Activated T-cell treated with anti-CD3 and anti-CD28 coated beads, Interleukin-2, amount 50 U/mL, for 48 hours (primary cell): ENCODE results near the gene ALG8.
A peak's percentile ranks its signal among the peaks of the same experiment; 100 is the strongest.
"Not testable (repeated sequence)": the region's sequence is repeated elsewhere in the genome, so short reads cannot be mapped to it uniquely, and the experiment has no call there.

Experiments used
- DNase-seq, 2 experiments: peaks; one replicate each; pipeline ENCODE4 v3.0.0-alpha.2; 2020

The ALG8 gene

GRCh38 chr11:78139422-78140391, at the start of gene ALG8:
Gene ALG8 (minus strand): TSS chr11:78139626. CDS start chr11:78139588, 38 bp downstream.
- DNase-seq = peak; percentile 97 to 98

GRCh38 chr11:78188286-78189173, 49.1 kb upstream of the ALG8 start, which contains the start of the genes KCTD21 and USP35:
Gene KCTD21 (minus strand): TSS chr11:78188626. CDS start chr11:78174554, 14,072 bp downstream.
Gene USP35 (plus strand): TSS chr11:78188919. CDS start chr11:78196246, 7,327 bp downstream.
- DNase-seq = peak; percentile 94 to 96

- peak; percentile 87 to 89 for DNase-seq
Measured at GRCh38 chr11:78187366-78188285, 48.2 kb upstream of the ALG8 start.

- DNase-seq = no peak
Measured at GRCh38 chr11:78181185-78181584, 41.8 kb upstream of the ALG8 start.

- no peak for DNase-seq
Measured at GRCh38 chr11:78180751-78181150, 41.3 kb upstream of the ALG8 start.

GRCh38 chr11:78179459-78180071, 40.1 kb upstream of the ALG8 start:
- DNase-seq = no peak

GRCh38 chr11:78177216-78177615, 37.8 kb upstream of the ALG8 start:
- no peak for DNase-seq

GRCh38 chr11:78176605-78177141, 37.2 kb upstream of the ALG8 start:
- DNase-seq = no peak

GRCh38 chr11:78175862-78176261, 36.4 kb upstream of the ALG8 start:
- not testable (repeated sequence) for DNase-seq

GRCh38 chr11:78171951-78172350, 32.5 kb upstream of the ALG8 start:
- DNase-seq = no peak

- DNase-seq = no peak
Measured at GRCh38 chr11:78170874-78171549, 31.6 kb upstream of the ALG8 start.

- DNase-seq = no peak
Measured at GRCh38 chr11:78170413-78170812, 31.0 kb upstream of the ALG8 start.

- no peak for DNase-seq
Measured at GRCh38 chr11:78168539-78169477, 29.4 kb upstream of the ALG8 start.

- no peak for DNase-seq
Measured at GRCh38 chr11:78166855-78167469, 27.5 kb upstream of the ALG8 start.

GRCh38 chr11:78164471-78164870, 25.0 kb upstream of the ALG8 start:
- no peak for DNase-seq

- no peak for DNase-seq
Measured at GRCh38 chr11:78163828-78164227, 24.4 kb upstream of the ALG8 start.

GRCh38 chr11:78161962-78162371, 22.5 kb upstream of the ALG8 start:
- DNase-seq = no peak

- DNase-seq = no peak
Measured at GRCh38 chr11:78161346-78161745, 21.9 kb upstream of the ALG8 start.

GRCh38 chr11:78160557-78160956, 21.1 kb upstream of the ALG8 start:
- DNase-seq = no peak
